Adrenal gland (tissue), 12 donors: ENCODE results near the gene RARRES1. TPM values are rescaled to one million over a fixed set of nuclear protein-coding genes. Genes with fewer than 3 reads are reported as not detected.

Experiments
- DNase-seq, 7 donors: peaks; one replicate each; pipeline ENCODE4 v3.0.0-alpha.2; 2019 to 2020
- H3K27ac ChIP-seq, 5 donors: fragments of 200-600 bp; sonication (generic) in 4 of 5; 1 replicate in 3 of 5; 2 replicates in 2 of 5; pipeline versions ENCODE4 v1.5.1 to v1.8.0; 2016 to 2020; ENCODE audit warnings: mild to moderate bottlenecking in 1 of 5
- H3K27me3 ChIP-seq: fragments of 200-600 bp; 2 replicates; pipeline ENCODE4 v1.8.0; 2021
- H3K36me3 ChIP-seq, 2 donors: fragments of 200-600 bp; replicated peaks in 1 of 2; 1 replicate in 1 of 2; 2 replicates in 1 of 2; pipeline versions ENCODE4 v1.5.1 to v1.8.0; 2018 to 2022
- H3K4me1 ChIP-seq, 2 donors: fragments of 200-600 bp; replicated peaks in 1 of 2; 1 replicate in 1 of 2; 2 replicates in 1 of 2; pipeline versions ENCODE4 v1.5.1 to v1.8.0; 2018 to 2021
- H3K4me3 ChIP-seq, 4 donors: fragments of 200-600 bp; sonication (generic) in 3 of 4; one replicate each; pipeline ENCODE4 v1.5.1; 2016 to 2018
- H3K9me3 ChIP-seq, 3 donors: fragments of 200-600 bp; sonication (generic) in 1 of 3; replicated peaks in 1 of 3; 1 replicate in 2 of 3; 2 replicates in 1 of 3; pipeline versions ENCODE4 v1.5.1 to v1.8.0; 2016 to 2021
- CTCF ChIP-seq, 6 experiments: fragments of 450-650 bp in 4 of 6; fragments of 200-600 bp in 2 of 6; sonication (generic) in 1 of 6; IDR thresholded peaks; 1 replicate in 5 of 6; 2 replicates in 1 of 6; pipeline versions ENCODE4 v1.5.1 to v1.8.0; 2016 to 2021; ENCODE audit warnings: antibody characterized with exemption in 6 of 6, mild to moderate bottlenecking in 2 of 6, moderate library complexity in 1 of 6
- POLR2A ChIP-seq, 2 donors: fragments of 450-650 bp; IDR thresholded peaks; one replicate each; pipeline ENCODE4 v1.6.1; 2017; ENCODE audit warnings: antibody characterized with exemption in 2 of 2, mild to moderate bottlenecking in 2 of 2, moderate library complexity in 1 of 2
- WGBS, 4 donors: extraction: QIAGEN DNeasy Blood & Tissue Kit in 2 of 4; methylation state at CpG; one replicate each; pipeline versions ENCODE4 v1.1.5 to v1.1.7; 2013 to 2017; 5-methylcytosine and 5-hydroxymethylcytosine counted together
- intact Hi-C, 2 donors: fragments of 100-400 bp; cut with DNase I; formaldehyde crosslinking; loops; one replicate each; pipeline versions ENCODE4 v1.14.1 to v1.15.0; 2022 to 2023
- polyA plus RNA-seq, 3 donors: library from polyadenylated mRNA; stranded (reverse); fragments of 200-250 nt in 2 of 3; fragments of 350-450 nt in 1 of 3; fragmentation: Illumina TruSeq in 1 of 3; extraction: RNeasy Lipid Tissue Mini Kit (QIAGEN cat#74804) in 1 of 3; gene quantifications; one replicate each; pipeline ENCODE4 v1.2.3, GENCODE V29; 2013 to 2014
- total RNA-seq, 9 donors: library from RNA; depleted of rRNA in 4 of 9; stranded (reverse); fragments of >200 nt in 4 of 9; fragments of 120-200 nt in 1 of 9; fragmentation: NEBNext Ultra II Directional in 1 of 9; extraction: Animal tissue kit (Norgen Biotek cat#: 25700) in 1 of 9; gene quantifications; one replicate each; pipeline versions ENCODE4 v1.1.0 to v1.2.4, GENCODE V29; 2013 to 2023
- donor health status: healthy with polysubstance abuse.
- donor health status: Bipolar disorder and iron deficiency.
- donor health status: DM: yes; HTN: yes; CAD: no.
- donor health status: DM: no; HTN: no; CAD: no.
- donor health status: DM: no; HTN: no; CAD: no.
- donor health status: DM: yes; HTN: yes; CAD: no.

Gene RARRES1
- total and polyA plus RNA-seq, 12 donors, result 2.1 to 204 (median 17.7) TPM

GRCh38 chr3:158771577-158771976 is 39.3 kb upstream of the RARRES1 start:
- intact Hi-C loops, result no loop called here
- Histone ChIP-seq H3K27me3 (no peaks in the 10 kb centered on the region), H3K9me3 (no peaks in the 10 kb centered on the region), H3K27ac (peak overlapping the region in 1 of 5 donors; percentile 51), H3K4me3 (no peak overlapping the region), H3K36me3 (no peaks in the 10 kb centered on the region), H3K4me1 (peaks cover 0 to 38% of the 10 kb centered on the region in 2 donors)
- TF ChIP-seq POLR2A (IDR thresholded peaks at IDR 0.05) (no peak), CTCF (IDR thresholded peaks at IDR 0.05) (no peak)
- no peak for DNase-seq
- 79 to 100% (median 94%) methylated on average over 1 of the region's 1 CpG for WGBS, 4 donors

DNA sequence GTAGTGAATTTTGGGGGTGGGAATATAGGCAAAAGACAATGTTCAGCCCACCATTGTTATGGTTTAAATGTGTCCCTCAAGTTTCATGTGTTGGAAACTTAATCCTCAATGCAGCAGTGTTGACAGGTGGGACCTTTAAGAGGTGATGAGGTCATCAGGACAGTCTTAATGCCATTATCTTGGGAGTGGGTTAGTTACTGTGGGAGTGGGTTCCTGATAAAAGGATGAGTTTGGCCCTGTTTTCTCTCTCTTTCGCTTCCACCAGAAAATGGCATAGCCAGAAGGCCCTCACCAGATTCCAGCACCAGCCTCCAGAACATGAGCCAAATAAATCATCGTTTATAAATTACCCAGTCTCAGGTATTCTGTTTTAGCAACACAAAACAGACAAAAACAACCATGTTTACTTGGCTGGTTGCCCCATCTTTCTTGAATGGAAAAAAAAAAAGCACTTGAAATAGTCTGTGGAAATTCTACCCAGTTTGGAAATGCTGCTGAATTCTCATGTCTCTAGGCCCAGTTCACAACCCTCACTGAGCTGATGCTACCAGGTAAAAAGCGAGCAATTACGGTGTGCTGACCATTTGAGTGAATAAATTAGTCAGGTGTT is 38.6 kb upstream of the RARRES1 start:
- peaks cover 0 to 38% of the 10 kb centered on the region in 2 donors for H3K4me1 ChIP-seq
- intact Hi-C loops, result no loop called here

DNA sequence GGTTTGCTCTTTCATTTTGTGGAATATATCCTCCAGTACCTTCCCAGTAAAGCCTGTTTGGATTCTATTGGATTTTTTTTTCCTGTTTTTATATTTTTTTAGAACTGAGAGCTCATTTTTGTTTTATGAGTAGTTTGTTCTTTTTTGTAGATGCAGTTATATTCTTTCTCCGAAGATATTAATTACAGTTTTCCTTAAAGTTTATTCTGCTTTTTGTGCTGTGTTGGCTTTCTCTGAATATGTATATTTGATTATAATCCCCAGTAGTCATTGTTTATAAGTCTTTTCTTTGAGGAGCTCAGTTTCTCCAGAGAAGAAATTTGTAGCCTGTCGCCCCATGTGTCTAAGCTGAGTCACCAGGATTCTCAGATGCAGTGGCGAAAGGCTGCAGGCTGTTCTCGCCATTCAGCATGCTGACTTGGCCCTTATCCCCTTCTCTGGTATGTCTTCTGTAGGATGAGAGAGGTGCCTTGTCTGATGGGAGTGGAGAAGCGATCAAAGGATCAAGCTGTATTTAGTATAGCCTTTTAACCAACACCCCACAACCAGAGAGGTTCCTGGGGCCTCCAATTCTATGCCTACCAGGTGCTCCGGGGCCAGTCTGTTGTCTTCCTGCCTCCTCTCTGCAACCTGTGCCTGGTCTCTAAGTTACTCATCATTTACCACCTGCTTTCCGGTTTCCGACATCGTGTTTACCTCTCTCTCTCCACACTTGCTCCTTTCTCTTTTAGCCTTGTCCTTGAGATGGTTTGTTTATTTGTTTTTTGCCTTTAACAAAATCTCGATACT is 37.9 kb upstream of the RARRES1 start:
- no peak for DNase-seq
- no peak for TF ChIP-seq POLR2A (IDR thresholded peaks at IDR 0.05)
- TF ChIP-seq CTCF (IDR thresholded peaks at IDR 0.05), result no peak
- Histone ChIP-seq H3K4me3 (no peak overlapping the region), H3K36me3 (no peaks in the 10 kb centered on the region), H3K27ac (peak overlapping the region in 2 of 5 donors; percentile 66 to 67), H3K27me3 (no peaks in the 10 kb centered on the region), H3K9me3 (no peaks in the 10 kb centered on the region), H3K4me1 (peaks cover 0 to 36% of the 10 kb centered on the region in 2 donors)
- WGBS, 4 donors, result 83 to 87% (median 85%) methylated on average over 10 of the region's 10 CpGs
- intact Hi-C loops, result no loop called here

More for the DNA sequence above, 38.6 kb upstream of the RARRES1 start:
- H3K4me3 ChIP-seq, result no peak overlapping the region
- H3K27ac ChIP-seq, result peak overlapping the region in 2 of 5 donors; percentile 66 to 67
- H3K9me3 ChIP-seq, result no peaks in the 10 kb centered on the region
- TF ChIP-seq CTCF (IDR thresholded peaks at IDR 0.05) (no peak), POLR2A (IDR thresholded peaks at IDR 0.05) (no peak)
- H3K36me3 ChIP-seq, result no peaks in the 10 kb centered on the region
- WGBS, 4 donors, result 90 to 95% (median 93%) methylated on average over 4 of the region's 4 CpGs
- no peak for DNase-seq
- H3K27me3 ChIP-seq, result no peaks in the 10 kb centered on the region

DNA sequence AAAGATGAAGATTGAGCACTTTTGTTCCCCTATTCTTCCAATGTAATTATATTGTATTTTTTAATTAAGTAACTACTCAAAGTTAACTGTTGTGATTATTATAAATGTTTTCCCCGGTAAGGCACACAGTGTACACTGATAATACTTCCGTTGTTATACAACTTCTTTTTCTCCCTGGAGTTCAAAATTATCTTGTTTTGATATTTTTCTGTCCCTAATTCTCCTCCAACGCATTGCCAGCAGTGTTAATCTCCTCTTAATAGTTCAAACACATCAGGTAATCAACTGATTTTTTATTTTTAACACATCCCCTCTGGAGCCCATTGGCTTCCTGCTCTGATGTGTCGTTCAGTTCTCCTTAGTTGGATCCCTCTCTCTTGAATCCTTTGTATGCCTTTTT is 37.3 kb upstream of the RARRES1 start:
- DNase-seq, result no peak
- H3K4me3 ChIP-seq, result no peak overlapping the region
- WGBS, 4 donors, result 50 to 61% (median 57%) methylated on average over 4 of the region's 4 CpGs
- TF ChIP-seq CTCF (IDR thresholded peaks at IDR 0.05) (no peak), POLR2A (IDR thresholded peaks at IDR 0.05) (no peak)
- no peaks in the 10 kb centered on the region for H3K36me3 ChIP-seq
- peak overlapping the region in 2 of 5 donors; percentile 16 to 67 for H3K27ac ChIP-seq
- H3K27me3 ChIP-seq, result no peaks in the 10 kb centered on the region
- peaks cover 0 to 32% of the 10 kb centered on the region in 2 donors for H3K4me1 ChIP-seq
- no peaks in the 10 kb centered on the region for H3K9me3 ChIP-seq
- intact Hi-C loops, result no loop called here
